HuH-7 (cell line): Measurements from ENCODE around the gene CYBA.

Experiments
- DNase-seq: peaks from one replicate; pipeline ENCODE4 v3.0.0; 2011; ENCODE audit warnings: low spot score

The CYBA gene

GRCh38 chr16:88593910-88594309 is 56.9 kb downstream of the CYBA start:
- no peak for DNase-seq

DNA sequence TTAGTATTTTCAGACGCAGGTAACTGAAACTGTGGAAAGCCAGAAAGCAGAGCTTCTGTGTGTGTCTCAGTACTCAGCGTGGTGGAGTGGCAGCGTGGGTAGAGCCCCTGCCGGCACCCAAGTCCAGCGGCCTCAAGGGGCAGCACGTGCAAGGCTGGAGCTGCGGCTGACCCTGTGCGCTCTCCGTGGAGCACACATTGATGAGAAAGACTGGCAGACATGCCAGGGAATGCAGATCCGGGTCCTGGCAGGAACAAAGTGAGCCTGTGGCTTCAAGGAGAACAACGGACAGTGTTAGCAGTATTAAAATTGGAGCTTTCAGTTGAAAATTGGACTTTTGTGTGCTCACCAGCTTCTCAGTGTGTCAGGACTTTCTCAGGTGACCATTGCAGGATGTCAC is 57.4 kb downstream of the CYBA start:
- DNase-seq = no peak
